Activated CD8-positive, alpha-beta memory T cell treated with anti-CD3 and anti-CD28 coated beads, Interleukin-2, amount 50 U/mL, for 24 hours (primary cell): ENCODE data around the gene MARK4.
"Not testable (repeated sequence)": the region's sequence is repeated elsewhere in the genome, so short reads cannot be mapped to it uniquely, and the experiment has no call there.

Experiments
- DNase-seq: peaks from one replicate; pipeline ENCODE4 v3.0.0-alpha.2; 2020; ENCODE audit errors: extremely low read depth

The MARK4 gene

DNA sequence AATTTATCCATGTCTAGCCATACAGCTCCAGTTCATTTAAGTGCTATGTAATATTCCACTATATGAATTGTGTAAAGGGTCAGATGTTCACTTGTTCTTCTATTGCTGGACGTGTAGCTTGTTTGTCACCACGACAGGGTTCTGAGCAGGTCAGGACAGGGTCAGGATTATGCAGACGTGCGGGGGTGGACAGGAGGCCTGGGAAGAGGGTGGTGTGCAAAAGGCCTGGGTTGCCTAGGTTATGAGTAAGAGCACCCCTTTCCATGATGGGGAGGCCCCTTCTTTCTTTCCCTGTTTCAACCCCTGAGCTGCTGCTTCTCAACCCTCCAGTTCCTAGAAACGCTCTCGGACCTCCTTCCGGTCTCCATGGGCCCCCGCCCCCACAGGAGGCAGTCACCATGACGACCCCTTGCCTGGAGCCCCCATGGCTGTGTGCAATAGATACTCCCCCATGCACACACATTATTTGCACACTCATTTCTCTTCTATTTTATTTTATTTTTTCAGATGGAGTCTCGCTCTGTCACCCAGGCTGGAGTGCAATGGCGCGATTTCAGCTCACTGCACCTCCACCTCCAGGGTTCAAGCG lies 7.8 kb upstream of the MARK4 start:
- DNase-seq = no peak

DNA sequence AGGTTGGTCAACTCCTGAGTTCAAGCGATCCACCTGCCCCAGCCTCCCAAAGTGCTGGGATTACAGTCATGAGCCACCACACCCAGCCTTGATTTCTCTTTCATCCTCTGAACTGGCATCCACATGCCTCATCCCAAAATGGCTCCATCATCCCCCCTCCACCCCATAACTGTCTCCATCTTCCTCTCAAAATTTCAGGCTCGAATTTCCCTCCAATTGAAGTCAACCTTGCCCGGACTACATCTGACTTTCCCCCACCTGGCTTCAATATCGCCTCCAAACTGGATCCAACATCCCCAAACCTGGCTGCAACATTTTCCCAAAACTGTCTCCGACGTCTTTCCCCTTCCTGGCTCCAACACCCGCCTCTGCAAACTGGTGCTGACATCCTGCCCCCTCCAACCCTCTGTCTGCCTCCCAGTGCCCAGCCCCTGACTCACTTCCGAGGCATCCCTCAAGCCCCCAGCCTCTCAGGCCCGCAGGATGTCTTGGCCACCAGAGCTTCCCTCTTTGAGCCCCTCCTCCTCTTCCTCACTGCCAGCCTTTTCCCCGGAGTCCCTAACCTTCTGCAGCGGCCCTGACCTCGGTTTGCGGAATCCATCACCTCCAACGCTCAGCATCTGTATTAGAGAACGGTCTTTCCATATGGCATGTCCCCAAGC lies 6.8 kb upstream of the MARK4 start:
- DNase-seq = no peak

DNA sequence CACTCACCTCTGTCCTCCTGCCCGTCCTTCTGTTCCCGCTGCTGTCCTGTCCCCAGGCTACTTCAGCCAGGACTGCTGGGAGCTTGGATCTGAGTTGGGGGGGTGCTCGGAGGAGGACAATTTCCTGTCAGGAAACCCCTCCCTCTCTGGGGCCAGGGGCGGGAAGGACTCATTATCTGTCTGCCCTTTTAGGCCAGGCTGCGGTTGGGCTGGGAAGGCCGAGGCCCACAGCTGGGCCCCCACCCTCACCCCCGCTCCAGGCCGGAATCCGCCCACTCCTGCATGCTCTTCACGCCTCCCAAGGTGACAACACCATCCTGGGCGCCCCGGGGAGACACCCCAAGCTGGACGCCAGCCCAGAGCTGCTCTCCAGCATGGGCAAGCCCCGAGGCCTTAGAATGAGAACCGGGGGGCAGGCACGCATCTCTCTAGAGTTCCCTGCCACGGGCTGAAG lies 5.7 kb upstream of the MARK4 start, which contains the start of gene EXOC3L2:
TSS of gene EXOC3L2 (minus strand) at position 74 of the 454 bp plus-strand sequence. CDS start 6,362 bp downstream, outside the sequence.
- no peak for DNase-seq

DNA sequence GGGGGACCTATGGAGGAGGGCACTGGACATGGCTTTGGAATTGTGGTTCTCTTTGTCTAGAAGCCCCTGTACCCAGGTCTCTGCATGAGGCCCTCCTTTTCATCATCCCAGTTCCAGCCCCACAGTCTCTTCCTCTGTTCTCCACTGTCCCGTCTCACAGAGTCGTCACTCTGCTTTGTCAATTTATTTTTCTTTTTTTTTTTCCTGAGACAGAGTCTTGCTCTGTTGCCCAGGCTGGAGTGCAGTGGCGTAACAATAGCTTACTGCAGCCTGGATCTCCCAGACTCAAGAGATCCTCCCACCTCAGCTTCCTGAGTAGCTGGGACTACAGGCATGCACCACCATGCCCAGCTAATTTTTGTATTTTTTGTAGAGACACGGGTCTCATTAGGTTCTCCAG lies 5.2 kb upstream of the MARK4 start:
- DNase-seq = no peak

DNA sequence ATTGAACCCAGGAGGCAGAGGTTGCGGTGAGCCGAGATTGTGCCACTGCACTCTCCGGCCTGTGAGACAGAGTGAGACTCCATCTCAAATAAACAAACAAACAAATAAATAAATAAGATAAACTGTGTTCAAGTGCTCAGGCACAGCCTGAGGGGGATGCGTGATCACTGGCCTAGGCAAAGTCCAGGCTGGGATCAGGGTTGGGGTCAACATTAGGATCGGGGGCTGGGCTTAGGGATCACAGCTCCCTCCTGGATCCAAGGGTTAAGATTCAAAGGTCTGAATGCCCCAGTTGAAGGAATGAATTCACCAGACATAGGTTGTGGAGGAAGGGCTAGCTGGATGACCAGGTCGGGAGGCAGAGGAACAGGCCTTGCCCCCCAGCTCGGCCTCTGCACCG lies 3.9 kb upstream of the MARK4 start:
- DNase-seq = no peak

- DNase-seq = no peak
Measured at GRCh38 chr19:45249261-45250033, 1.6 kb upstream of the MARK4 start.

- no peak for DNase-seq
Measured at GRCh38 chr19:45250216-45250831, 747 bp upstream of the MARK4 start.

DNA sequence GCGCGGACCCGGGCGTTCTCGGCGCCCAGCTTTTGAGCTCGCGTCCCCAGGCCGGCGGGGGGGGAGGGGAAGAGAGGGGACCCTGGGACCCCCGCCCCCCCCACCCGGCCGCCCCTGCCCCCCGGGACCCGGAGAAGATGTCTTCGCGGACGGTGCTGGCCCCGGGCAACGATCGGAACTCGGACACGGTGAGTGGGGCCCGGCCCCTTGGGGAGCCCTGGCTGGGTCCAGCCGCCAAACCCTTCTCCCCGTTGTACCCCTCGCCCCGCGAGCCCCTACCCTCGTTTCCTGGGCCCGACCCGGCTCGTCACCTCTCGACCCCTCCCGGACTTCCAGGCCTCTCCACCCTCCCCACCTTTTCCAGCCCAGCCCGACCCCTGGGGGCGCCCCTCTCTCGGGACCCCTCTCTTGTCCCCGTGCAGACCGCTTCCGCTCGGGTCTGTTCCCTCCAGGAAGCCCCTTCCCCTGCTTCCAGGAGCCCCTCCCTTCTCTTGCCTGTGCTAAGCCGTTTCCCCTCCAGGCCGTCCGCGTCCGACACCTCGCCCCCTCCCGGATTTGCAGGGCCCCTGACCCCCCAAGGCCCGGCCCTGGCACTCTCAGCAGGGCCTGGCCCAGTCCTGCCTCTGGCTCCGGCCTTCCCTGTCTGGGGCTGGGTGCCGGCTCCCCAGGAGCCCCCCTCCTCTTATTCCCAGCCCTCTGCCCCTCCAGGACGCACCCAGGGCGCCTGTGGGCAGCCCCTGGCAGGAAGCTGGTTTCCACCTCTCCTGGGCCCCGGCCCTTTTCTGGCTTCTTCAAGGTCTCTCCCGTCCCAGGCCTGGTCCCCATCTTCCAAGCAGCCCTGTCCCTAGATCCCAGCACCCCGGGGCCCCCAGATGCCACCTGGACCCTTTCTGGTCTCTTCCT lies 632 bp downstream of the MARK4 start:
- DNase-seq = no peak

- DNase-seq = no peak
Measured at GRCh38 chr19:45253396-45254027, 2.4 kb downstream of the MARK4 start.

DNA sequence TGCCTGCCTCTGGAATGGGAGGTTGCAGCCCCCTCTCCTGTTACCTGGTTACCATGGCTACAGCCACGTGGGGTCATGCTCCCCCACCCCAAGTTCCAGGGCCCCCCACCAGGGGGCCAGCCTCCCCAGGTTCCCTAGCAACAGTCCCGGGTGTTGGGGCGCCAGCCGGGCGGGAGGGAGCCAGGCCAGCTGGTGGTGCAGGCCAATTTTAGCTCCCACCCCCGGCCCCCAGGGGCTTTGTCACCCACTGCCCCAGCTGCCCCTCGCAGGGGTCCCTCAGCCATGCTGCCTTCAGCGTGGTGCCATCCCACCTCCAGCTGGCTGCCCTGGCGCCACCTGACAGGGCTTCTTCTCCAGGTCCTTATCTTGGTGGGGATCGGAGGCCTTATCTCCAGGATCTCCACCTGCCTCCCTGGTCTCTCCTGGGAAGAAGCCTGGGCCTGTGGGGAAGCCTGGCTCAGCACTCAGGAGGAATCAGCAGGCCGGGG lies 3.0 kb downstream of the MARK4 start:
- no peak for DNase-seq

- DNase-seq = no peak
Measured at GRCh38 chr19:45255611-45256157, 4.6 kb downstream of the MARK4 start.

DNA sequence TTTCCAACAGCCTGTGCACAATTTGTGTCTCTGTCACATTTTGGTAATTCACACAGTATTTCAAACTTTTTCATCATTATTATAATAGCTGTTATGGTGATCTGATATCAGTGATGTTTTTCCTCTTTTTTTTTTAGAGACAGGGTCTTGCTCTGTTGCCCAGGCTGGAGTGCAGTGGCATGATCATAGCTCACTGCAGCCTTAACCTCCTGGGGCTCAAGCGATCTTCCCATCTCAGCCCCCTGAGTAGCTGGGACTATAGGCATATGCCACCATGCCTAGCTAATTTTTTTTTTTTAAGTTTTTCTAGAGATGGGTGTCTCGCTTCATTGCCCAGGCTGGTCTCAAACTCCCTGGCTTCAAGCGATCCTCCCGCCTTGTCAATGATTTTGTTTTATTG lies 5.8 kb downstream of the MARK4 start:
- no peak for DNase-seq

DNA sequence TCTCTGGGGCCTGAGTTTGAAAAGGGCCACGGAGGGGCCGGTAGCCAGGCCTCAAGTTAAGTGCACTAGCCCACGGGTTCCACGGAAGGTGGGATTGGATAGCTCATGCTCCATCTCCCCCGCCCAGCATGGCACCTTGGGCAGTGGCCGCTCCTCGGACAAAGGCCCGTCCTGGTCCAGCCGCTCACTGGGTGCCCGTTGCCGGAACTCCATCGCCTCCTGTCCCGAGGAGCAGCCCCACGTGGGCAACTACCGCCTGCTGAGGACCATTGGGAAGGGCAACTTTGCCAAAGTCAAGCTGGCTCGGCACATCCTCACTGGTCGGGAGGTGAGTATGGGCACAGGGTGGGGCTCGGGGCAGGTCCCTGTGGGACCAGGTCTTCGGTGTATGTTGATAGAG lies 7.8 kb downstream of the MARK4 start:
- DNase-seq = no peak

DNA sequence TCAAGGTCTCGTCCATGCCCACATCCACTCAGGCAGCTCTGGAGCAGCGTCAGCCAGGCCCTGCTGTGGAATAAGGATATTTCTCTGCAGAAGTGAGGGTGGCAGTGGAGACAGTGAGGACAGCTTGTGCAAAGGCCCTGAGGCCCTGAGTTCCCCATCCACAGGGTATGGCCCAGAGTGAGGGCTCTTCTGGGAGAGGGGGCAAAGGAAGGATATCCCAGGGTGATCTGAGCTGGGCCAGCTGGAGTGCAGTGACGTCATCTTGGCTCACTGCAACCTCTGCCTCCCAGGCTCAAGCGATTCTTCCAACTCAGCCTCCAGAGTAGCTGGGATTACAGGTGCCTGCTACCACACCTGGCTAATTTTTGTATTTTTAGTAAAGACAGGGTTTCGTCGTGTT lies 11.5 kb downstream of the MARK4 start:
- no peak for DNase-seq

DNA sequence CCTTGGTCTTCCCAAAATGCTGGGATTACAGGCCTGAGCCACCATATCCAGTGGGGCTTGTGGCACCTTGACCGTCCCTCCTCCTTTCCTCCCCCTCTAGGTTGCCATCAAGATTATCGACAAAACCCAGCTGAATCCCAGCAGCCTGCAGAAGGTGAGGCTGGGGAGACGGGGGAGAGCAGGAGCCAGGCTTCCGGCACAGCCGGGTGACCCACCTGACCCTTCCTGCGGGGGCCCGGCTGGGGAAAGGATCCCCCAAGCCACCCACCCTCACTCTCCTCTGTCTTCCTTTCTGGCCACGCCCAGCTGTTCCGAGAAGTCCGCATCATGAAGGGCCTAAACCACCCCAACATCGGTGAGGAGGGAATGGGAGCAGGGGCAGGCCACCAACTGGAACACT lies 11.9 kb downstream of the MARK4 start:
- DNase-seq = no peak

DNA sequence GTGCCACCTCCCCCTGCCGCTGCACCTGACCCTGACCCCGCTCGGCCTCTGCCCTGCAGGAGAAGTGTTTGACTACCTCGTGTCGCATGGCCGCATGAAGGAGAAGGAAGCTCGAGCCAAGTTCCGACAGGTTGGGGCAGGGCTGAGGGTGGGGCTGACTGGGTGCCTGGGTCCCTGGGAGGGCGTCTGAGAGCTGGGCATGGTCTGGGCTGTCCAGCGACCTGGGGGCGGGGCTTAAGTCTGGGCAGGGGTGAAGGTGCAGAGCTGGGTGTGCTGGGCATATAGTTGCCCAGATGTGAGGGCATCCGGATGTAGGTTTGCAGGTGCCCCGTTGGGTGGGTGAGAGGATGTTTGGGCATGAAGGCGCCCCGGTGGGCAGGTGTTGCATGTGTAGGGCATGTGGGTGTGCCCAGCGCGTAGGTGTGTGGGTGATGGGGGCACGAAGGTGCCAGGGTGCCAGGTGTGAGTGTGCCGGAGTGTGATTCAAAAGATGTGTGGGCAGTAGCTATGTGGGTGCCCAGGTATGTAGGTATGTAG lies 13.8 kb downstream of the MARK4 start:
- DNase-seq = no peak

GRCh38 chr19:45265375-45265774 lies 14.3 kb downstream of the MARK4 start:
- DNase-seq = no peak

GRCh38 chr19:45267296-45267695 lies 16.2 kb downstream of the MARK4 start:
- DNase-seq = no peak

DNA sequence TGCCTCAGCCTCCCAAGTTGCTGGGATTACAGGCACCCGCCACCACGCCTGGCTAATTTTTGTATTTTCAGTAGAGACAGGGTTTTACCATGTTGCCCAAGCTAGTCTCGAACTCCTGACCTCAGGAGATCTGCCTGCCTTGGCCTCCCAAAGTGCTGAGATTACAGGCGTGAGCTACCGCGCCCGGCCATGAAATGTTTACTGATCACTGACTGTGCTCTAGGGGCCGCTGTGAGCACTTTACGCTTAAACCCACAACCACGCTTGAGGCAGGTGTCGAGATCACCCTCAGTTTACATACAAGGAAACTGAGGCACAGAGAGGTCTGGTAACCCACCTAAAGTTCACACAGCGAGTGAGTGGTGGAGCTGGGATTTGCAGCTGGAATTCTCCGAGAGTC lies 18.9 kb downstream of the MARK4 start:
- not testable (repeated sequence) for DNase-seq

DNA sequence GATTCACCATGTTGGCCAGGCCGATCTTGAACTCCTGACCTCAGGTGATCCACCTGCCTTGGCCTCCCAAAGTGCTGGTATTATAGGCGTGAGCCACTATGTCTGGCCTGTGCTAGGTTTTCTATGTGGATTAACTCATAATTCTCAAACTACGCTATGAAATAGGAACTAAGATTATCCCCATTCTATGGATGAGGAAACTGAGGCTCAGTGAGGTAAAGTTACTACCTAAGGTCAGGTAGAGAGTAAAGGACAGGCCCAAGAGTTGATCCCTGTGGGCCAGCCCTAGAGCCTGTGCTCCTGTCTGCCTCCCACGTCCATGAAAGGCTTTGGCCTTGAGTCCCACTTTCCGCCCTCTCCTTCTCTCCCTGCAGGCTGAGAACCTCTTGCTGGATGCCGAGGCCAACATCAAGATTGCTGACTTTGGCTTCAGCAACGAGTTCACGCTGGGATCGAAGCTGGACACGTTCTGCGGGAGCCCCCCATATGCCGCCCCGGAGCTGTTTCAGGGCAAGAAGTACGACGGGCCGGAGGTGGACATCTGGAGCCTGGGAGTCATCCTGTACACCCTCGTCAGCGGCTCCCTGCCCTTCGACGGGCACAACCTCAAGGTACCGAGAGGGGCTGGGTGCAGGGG lies 20.1 kb downstream of the MARK4 start:
- no peak for DNase-seq
